NCI-H1048 (cell line): ENCODE measurements around the gene C1orf232.
A peak's percentile ranks its signal among the peaks of the same experiment; 100 is the strongest.

Experiments
- DNase-seq: peaks from one replicate; lab custom pipeline; 2025; lab: John Stamatoyannopoulos, UW

Gene C1orf232

GRCh38 chr1:26177182-26177684 lies 8.5 kb upstream of the C1orf232 start, which contains the start of gene CNKSR1:
CNKSR1 (plus strand) TSS chr1:26177491; CDS start chr1:26177548, 57 bp downstream.
- DNase-seq = no peak

GRCh38 chr1:26175346-26175745 lies 6.6 kb upstream of the C1orf232 start:
- no peak for DNase-seq

- DNase-seq = no peak
These were observed 2.6 kb upstream of the C1orf232 start, which contains the start of gene ZNF593OS for GRCh38 chr1:26171084-26172072. ZNF593OS (minus strand) TSS chr1:26171832; CDS start chr1:26171661, 171 bp downstream.

GRCh38 chr1:26170472-26170821 lies 1.7 kb upstream of the C1orf232 start:
- DNase-seq = no peak

GRCh38 chr1:26169669-26170471 lies 1.1 kb upstream of the C1orf232 start, which contains the start of gene ZNF593:
ZNF593 (plus strand) TSS chr1:26169908; CDS start chr1:26169984, 76 bp downstream.
- DNase-seq = peak; percentile 68

- DNase-seq = no peak
These were observed 413 bp upstream of the C1orf232 start for GRCh38 chr1:26169198-26169554.

DNA sequence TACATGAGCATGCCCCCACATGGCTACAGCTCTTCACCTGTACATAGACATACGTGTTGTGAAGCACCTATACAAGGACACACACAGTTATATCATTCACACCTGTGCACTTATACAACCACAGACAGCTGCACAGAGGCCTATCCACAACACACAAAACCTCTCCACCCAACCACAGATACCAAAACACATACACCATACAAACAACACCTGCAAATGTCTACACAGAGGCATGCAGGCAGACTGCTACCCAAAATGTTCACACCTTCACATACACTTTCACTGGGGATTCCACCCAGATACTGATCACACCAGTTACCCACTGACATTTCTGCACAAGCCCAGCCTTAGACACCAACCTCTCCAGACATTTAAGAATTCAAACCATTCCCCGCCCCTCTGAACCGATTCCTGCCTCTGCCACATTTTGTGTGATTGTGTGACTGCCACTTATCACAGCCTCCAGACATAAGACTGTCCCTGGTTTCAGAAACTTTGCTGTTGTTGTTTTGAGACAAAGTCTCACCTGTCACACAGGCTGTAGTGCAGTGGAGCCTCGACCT lies 2.0 kb downstream of the C1orf232 start:
- no peak for DNase-seq

- DNase-seq = no peak
These were observed 3.6 kb downstream of the C1orf232 start for GRCh38 chr1:26164861-26165842.

- DNase-seq = no peak
These were observed 4.5 kb downstream of the C1orf232 start for GRCh38 chr1:26164036-26164860.

DNA sequence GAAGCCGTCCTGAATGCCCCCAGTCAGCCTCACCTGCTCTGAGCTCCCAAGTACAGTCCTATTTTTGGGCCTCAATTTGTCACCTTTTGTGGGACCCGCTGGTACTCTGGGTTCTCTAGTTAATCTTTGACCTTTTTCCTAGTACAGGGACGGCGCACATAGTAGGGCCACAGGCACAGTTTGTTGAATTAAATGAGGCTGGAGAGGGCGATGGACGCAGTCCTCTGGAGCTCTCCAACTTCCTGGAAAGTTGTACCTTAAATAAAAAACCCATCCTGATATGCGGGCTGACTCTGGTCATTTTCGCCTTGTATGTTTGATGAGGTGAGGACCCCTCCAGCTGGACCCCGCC lies 5.1 kb downstream of the C1orf232 start:
- DNase-seq = no peak

DNA sequence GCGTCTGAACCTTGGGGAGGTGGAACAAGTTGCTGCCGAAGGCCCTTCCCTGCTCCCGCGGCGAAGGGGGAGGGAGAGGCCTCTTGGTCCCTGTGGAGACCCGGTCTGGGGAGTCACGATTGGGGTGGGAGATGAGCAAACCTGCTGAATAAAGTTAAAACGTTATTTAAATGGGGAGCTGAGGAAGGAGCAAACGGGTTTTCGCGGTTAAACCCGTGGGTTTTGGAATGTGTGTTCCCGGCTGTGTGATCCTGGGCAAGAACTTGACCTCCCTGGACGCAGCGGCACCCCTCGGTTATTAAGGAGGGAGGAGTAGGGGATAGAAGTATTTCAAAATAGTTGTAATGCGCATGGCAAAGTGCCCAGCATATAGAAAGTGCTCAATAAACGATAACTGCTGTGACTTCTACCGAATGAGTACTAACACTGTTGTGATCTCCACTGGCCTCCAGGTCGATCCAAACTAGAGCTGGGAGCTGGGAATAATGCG lies 6.5 kb downstream of the C1orf232 start:
- DNase-seq = no peak

DNA sequence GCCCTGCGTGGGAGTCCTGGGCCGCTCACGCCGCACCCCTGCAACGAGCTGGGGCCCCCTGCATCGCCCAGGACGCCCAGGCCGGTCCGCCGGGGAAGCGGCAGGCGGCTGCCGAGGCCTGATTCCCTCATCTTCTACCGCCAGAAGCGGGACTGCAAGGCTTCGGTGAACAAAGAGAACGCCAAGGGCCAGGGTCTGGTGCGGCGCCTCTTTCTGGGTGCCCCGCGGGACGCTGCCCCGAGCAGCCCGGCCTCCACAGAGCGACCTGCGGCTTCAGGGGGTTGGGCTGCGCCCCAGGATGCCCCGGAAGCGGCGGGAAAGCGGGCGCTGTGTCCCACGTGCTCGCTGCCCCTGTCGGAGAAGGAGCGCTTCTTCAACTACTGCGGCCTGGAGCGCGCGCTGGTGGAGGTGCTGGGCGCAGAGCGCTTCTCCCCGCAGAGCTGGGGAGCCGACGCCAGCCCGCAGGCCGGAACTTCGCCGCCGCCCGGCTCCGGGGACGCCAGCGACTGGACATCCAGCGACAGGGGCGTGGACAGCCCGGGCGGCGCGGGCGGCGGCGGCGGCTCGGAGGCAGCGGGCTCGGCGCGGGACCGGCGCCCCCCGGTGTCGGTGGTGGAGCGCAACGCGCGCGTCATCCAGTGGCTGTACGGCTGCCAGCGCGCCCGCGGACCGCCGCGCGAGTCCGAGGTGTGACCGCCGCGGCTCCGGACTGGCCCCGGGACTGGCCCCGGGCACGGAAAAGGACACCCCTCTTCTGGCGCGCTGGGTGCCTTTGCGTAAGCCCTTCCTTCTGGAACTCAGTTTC lies 7.1 kb downstream of the C1orf232 start:
- DNase-seq = no peak

GRCh38 chr1:26160527-26161414 lies 8.0 kb downstream of the C1orf232 start:
- DNase-seq = no peak

GRCh38 chr1:26159743-26160039 lies 9.1 kb downstream of the C1orf232 start:
- no peak for DNase-seq

DNA sequence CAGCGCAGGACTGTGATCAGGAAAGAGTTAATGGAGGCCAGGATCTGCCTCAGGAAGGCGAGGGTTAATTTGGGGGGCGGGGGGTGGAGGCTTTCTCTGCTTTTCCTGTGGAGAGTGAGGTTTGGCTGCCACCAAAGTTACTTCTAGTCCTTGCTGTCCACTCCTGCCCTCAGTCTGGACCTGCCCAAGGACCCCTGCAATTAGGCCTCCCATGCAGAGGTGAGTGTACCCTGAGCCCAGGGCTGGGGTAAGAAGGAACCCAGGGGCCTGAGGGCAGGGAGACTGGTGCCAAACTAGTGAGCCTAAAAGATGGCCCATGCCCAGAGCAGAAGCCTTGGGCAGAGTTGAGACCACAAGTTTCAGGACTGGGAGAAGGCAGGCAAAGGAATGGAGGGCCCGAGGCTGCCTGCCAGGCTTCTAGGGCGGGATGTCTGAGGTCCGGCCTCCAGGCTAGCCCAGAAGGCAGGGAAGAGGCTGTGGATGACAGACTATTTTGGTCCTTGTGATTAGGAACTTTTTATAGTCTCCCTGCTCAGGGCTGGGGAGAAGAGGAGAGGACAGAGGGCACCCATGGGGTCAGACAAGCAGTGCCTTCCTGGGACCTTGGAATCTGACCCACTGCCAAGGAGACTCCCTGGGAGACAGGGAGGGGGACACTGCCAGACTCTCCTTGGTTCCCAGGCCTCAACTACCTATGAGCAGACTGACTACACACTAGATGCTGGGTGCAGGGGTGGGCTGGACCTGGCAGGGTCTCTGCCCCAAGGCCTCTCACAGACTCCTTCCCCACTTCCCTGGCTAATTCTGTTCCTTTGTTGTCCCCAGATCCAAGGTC lies 9.6 kb downstream of the C1orf232 start, which contains the start of gene FAM110D:
Gene FAM110D (plus strand): TSS at position 172 of the 835 bp plus-strand sequence. CDS start 2,213 bp downstream, outside the sequence.
- no peak for DNase-seq

DNA sequence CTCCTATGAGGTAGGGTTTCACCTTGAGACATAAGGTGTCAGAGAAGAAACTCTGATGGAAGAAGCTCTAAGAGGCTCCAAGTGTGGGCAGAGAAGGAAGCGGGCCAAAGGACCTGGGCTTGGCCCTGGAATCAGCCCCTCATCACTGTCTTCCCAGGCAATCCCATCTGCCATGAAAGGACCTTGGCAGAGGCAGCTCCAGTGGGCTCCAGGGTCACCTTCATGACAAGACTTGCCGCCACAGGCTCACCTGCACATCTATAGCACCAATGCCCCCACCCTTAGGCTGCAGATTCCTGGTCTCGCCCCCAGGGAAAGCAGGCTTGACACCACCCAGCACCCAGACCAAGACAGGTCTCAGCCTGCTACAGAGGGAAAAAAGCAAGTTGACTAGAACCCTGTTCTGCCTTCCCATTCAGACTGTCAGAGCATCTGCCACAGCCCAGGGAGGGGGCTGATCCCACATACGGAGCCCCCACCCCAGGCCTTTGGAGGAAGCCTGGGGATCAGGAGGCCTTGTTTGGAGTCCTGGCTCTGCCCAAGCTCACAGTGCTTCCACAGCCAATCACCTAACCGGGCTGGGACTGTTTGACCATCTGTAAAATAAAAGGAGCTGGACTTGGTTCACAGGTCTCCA lies 10.4 kb downstream of the C1orf232 start:
- no peak for DNase-seq
